SK-MEL-5 (cell line): ENCODE data around the gene SCN4A. TPM values are rescaled to one million over a fixed set of nuclear protein-coding genes. Genes with fewer than 3 reads are reported as not detected.
A peak's percentile ranks its signal among the peaks of the same experiment; 100 is the strongest.
"Not testable (repeated sequence)": the region's sequence is repeated elsewhere in the genome, so short reads cannot be mapped to it uniquely, and the experiment has no call there.

Experiments used
- DNase-seq: peaks from one replicate; pipeline ENCODE4 v3.0.0-alpha.2; 2016; ENCODE audit warnings: low read depth, low spot score
- in situ Hi-C: cut with HindIII; loops from 2 replicates; pipeline ENCODE4 v1.10.0; 2016; ENCODE audit warnings: low sequenced_read_pairs, high pct_unique_total_duplicates, low pct_unique_long_range_greater_than_20kb
- total RNA-seq: library from RNA; depleted of rRNA; stranded (reverse); fragments of >200 nt; shearing (Covaris generic); gene quantifications from 2 replicates; pipeline ENCODE4 v1.2.3, GENCODE V29; 2014

The SCN4A gene
- total RNA-seq, 1 experiment from 2014 or later, result not detected

DNA sequence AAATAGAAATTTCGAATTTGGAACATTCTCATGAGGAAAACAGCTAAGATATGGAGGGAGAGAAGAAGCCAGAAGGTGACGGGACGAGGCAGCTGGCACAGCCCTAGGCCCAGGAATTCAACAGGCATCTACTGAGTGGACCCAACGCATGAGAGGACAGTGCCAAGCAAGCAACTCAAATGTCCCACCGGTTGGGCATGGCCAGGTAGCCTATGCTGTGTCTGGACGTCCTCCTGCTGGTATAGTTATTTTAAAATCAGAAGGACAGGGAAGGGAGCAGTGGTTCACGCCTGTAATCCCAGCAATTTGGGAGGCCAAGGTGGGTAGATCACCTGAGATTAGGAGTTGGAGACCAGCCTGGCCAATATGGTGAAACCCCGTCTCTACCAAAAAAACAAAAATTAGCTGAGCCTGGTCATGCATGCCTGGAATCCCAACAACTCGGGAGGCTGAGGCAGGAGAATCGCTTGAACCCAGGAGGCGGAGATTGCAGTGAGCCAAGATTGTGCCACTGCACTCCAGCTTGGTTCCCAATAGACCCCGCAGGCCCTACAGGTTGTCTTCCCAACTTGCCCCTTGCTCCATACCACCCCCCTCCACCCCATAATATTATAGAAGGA, 56.0 kb downstream of the SCN4A start:
- in situ Hi-C loops, result no loop called here
- DNase-seq, result no peak

DNA sequence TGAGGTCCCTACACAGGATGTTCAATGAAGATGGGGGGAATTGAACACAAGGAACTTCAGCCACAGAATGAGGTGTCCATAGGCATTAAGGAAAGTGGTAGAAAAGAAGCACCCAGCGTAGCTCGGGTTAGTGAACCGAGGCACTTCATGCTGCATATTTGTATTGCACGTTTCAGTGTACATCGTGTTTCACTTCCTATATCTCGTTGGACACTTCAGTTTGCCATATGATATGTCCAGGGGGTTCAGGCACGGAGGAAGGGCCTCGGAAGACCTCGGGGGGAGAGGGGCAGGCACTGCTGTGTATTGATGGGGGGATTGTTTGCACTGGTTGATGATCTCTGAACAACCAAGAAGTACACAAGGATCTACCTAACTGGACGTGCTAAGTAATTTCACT, 57.0 kb downstream of the SCN4A start:
- DNase-seq, in situ Hi-C loops: not testable (repeated sequence)

DNA sequence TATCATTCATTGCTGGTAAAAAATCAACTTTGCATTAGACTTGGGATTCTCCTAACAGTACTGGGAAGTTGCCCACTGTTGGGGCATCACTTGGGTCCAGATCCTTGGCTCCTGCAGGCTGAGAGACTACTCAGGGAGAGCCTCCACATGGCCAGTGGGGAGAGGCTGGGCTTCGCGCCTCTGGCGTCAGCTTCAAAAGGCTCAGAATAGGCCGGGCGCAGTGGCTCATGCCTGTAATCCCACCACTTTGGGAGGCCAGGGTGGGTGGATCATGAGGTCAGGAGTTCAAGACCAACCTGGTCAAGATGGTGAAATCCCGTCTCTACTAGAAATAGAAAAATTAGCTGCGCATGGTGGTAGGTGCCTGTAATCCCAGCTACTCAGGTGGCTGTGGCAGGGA, 58.2 kb downstream of the SCN4A start:
- in situ Hi-C loops, result no loop called here
- no peak for DNase-seq

DNA sequence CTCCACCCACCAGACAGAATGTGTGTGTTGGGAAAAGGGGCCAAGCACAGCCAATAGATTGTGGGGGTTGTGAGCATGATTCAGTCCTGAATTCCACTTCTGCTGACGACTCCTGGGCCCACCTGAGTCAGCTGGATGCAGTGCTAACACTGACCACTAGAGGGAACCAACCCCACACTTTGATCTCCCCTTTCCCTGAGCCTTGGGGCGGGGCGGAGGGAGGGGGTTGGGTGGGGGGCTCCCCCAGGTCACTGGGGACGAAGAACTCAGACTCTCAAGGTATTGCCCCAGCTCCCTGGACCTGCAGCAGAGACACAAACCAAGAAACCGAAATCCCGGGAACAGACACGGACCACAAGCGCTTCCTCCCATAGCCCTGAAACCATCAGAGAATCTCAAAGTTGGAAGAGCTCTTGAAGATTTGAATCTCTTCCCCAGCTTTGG, 61.0 kb downstream of the SCN4A start:
- peak; percentile 55 for DNase-seq
- in situ Hi-C loops, result no loop called here

DNA sequence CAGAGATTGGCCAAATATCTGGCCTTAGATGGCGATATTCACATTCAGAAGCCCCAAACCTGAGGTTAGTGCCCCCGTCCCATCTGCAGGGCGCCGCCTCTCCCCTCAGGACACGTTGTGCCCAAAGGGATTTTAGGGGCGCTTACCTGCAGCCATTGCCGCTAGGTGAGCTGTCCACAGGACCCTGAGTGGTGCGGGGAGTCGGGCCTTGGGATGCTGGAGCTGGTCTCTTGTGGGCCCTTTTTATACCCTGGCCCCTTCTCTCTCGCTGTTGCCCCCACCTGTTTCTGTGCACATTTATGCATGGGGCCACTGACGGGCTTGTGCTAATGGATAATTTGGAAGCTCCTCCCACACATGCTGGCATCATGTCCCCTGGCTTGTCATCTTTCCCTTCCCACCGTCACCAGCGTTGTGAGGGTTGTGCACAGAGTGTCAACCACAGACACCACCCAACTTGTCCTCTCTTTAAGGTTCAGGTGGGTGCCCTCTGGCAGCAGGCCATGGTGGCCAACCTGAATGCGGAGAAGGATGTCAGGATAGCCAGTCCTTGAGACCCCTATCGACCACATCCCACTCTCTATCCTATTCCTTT, 61.6 kb downstream of the SCN4A start, which contains the start of gene CSHL1:
TSS of gene CSHL1 (minus strand) at position 218 of the 595 bp plus-strand sequence. CDS start at position 156, 62 bp downstream.
- in situ Hi-C loops, result no loop called here
- DNase-seq, result no peak

DNA sequence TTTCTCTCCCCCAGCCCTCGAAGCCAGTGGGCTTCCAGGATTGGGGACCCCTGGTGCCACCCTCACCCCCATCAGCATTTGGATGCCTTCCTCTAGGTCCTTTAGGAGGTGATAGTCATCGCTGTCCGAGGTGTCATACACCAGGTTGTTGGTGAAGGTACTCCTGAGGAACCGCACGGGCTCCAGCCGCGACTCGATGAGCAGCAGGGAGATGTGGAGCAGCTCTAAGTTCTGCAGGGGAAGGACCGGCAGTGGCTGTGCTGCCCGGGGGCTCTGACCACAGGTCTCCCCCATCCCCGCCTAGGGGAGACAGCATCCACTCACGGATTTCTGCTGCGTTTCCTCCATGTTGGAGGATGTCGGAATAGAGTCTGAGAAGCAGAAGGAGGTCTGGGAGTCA, 62.6 kb downstream of the SCN4A start:
- DNase-seq, result no peak
- in situ Hi-C loops, result no loop called here

DNA sequence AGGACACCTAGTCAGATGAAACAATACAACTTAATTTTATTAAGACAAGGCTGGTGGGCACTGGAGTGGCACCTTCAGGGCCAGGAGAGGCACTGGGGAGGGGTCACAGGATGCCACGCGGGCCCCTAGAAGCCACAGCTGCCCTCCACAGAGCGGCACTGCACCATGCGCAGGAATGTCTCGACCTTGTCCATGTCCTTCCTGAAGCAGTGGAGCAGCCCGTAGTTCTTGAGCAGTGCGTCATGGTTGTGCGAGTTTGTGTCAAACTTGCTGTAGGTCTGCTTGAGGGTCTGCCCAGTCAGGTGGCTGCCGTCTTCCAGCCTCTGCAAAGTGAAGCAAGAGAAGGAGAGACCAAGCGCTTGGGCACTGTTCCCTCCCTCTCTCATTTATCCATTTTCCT, 63.1 kb downstream of the SCN4A start:
- DNase-seq, in situ Hi-C loops: not testable (repeated sequence)

DNA sequence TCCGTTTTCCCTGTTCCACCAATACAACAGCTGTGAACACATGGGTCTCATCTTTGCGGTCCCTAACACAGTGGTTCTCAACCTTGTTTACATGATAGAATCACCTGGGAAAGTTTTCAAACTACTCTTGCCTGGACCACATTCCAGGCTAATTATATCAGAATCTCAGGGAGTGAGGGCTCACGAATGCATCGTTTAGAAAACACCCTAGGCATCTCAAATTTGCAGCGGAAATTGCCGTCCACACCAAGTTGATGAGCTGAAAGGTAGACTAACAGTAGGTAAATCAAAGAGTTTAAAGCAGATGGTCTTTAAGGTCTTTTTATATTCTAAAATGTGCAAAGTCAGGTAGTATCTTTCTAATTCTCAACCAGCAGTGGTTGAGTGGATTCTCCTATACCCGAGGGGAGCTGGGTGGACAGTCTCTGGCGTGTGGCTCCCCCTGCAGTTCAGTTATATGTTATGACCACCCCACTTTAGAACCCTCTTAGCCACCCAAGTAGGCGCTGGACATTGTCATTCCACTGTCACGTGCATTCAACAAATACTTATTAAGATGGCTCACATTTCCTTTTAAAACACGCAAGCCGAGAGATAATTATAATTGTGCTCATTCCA, 65.4 kb downstream of the SCN4A start:
- peak; percentile 61 for DNase-seq
- in situ Hi-C loops, result not testable (repeated sequence)

DNA sequence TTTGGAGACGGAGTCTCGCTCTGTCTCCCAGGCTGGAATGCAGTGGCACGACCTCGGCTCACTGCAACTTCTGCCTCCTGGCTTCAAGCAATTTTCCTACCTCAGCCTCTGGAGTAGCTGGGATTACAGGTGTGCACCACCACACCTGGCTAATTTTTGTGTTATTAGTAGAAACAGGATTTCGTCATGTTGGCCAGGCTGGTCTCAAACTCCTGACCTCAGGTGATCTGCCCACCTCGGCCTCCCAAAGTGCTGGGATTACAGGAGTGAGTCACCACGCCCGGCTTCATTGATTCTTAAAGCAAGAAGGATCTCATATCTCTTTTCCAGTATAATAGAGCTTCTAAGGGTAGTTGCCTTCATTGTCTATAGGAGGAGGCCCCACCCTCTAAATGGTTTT, 67.9 kb downstream of the SCN4A start:
- DNase-seq, in situ Hi-C loops: not testable (repeated sequence)

DNA sequence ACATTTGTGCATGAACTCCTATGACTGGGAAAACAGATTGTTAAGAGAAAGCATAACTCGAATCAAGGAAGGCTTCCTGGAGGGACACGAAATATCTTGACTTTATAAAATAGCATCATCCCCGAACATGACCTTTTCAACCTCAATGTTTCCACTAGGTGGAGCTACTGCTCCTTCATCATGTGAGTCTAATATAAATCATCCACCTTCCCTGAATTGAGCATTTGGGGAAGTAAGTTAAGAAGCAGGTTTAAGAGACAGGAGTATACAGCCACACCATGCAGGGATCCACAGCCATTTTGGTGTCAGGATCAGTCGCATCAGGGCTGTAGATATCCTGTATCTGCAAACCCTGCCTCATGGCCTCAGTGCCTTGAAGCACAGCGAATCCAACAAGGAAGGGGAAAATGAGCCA, 68.9 kb downstream of the SCN4A start:
- in situ Hi-C loops, DNase-seq: not testable (repeated sequence)

DNA sequence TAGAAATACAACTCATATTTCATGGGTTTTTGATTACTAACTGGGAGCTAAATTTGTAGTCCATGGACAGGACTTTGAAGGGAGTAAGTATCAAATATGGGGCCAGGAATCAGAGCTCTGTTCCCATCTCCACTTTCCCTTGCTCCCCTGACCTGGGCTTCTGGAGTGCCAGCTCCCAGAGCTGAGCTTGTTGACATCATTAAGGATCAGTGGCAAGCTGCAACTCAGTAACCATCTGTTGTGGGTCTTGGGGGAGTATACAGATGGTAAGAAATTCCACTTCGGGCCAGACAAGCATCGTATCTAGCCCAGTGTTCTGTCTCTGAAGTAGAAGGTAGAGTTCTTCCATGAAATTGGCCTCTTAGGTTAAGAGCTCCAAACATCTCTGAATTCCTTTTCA, 70.7 kb downstream of the SCN4A start:
- in situ Hi-C loops, DNase-seq: not testable (repeated sequence)

DNA sequence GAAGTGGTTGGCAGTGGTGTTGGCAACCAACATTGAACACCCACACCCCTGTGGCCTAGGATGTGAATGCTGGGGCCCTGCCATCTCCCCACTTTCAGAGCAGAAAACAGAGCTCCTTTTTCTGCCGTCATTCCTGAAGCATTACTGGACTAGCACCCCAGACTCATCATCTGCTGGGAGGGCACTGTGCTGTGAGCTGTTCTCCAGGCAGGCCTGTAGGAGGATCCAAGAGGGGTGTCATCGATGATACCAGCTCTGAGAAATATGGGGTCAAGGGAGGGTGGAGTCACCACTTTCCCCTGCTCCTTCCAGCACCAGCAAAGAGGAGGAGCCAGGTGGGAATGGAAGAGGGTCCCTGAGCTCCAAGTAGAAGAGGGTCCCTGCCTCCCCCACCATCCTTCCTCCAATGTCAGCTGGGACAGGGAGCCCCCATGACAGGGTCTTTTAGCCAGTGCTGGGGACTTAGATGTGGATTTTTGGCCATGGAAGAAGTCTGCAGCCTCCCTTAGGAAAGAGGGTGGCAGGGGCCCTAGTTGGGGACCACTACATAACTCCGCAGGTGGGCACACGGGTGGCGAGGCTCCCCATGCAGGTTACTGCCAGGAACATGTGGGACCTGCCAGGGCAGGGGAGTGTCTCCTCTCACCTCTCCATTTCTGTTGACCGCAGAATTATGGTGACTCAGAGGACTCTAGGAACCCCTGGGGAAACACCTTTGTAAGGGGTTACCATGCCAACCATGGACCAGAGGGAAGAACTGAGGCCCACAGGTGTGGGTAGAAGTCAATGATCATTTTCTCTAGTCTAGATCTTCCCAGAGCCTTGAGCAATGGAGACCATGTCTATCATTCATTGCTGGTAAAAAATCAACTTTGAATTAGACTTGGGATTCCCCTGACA, 73.6 kb downstream of the SCN4A start:
- DNase-seq, in situ Hi-C loops: not testable (repeated sequence)

DNA sequence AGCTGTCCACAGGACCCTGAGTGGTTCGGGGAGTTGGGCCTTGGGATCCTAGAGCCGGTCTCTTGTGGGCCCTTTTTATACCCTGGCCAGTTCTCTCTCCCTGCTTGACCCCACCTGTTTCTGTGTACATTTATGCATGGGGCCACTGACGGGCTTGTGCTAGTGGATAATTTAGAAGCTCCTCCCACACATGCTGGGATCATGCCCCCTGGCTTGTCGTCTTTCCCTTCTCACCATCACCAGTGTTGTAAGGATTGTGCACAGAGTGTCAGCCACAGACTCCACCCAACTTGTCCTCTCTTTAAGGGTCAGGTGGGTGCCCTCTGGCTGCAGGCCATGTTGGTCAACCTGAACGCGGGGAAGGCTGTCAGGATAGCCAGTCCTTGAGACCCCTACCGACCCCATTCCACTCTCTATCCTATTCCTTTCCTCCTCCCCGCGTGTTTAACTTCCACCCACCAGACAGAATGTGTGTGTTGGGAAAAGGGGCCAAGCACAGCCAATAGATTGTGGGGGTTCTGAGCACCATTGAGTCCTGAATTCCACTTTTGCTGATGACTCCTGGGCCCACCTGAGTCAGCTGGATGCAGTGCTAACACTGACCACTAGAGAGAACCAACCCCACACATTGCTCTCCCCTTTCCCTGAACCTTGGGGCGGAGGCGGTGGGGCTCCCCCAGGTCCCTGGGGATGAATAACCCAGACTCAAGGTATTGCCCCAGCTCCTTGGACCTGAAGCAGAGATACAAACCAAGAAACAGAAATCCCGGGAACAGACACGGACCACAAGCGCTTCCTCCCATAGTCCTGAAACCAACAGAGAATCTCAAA, 76.0 kb downstream of the SCN4A start, which contains the start of gene CSH1:
TSS of gene CSH1 (minus strand) at position 51 of the 831 bp plus-strand sequence. CDS start 63 bp downstream, outside the sequence.
- in situ Hi-C loops, result not testable (repeated sequence)

DNA sequence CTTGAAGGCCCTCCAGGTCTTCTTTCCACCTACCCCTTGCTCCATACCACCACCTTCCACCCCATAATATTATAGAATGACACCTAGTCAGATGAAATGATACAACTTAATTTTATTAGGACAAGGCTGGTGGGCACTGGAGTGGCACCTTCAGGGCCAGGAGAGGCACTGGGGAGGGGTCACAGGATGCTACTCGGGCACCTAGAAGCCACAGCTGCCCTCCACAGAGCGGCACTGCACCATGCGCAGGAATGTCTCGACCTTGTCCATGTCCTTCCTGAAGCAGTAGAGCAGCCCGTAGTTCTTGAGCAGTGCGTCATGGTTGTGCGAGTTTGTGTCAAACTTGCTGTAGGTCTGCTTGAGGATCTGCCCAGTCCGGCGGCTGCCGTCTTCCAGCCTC, 77.9 kb downstream of the SCN4A start:
- DNase-seq, in situ Hi-C loops: not testable (repeated sequence)

More for the DNA sequence above, 76.0 kb downstream of the SCN4A start, which contains the start of gene CSH1:
- DNase-seq, result not testable (repeated sequence)

DNA sequence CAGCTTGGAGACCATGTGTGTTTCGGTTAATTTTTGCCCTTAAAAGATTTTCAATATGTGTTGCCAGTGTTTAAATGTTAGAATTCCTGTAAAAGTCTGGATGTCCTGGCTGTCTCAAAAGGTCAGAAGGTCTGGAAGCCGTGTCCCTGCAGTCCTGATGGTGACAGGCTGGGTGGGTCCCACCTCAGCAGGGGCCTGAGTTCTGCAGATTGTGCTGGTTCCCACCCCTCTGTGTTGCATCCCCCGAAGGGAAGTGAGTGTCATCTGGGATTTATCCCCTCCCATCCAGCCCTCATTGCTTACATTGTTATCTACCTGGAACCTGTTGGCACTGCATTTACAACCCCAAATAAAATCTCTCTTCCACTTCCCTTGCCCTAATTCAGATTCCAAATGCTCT, 78.7 kb downstream of the SCN4A start:
- in situ Hi-C loops, DNase-seq: not testable (repeated sequence)

DNA sequence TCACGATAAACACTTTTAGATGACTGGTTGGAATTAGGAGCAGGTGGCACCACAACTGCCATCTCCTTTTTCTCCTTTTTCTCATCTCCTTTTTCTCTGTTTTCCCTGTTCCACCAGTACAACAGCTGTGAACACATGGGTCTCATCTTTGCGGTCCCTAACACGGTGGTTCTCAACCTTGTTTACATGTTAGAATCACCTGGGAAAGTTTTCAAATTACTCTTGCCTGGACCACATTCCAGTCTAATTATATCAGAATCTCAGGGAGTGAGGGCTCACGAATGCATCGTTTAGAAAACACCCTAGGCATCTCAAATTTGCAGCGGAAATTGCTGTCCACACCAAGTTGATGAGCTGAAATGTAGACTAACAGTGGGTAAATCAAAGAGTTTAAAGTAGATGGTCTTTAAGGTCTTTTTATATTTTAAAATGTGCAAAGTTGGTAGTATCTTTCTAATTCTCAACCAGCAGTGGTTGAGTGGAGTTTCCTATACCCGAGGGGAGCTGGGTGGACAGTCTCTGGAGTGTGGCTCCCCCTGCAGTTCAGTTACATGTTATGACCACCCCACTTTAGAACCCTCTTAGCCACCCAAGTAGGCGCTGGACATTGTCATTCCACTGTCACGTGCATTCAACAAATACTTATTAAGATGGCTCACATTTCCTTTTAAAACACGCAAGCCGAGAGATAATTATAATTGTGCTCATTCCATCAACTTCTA, 80.2 kb downstream of the SCN4A start:
- DNase-seq, result peak; percentile 36

More for the DNA sequence above, 80.2 kb downstream of the SCN4A start:
- in situ Hi-C loops, result not testable (repeated sequence)
